B cell (primary cell): ENCODE measurements around the gene EFCAB10. TPM values are rescaled to one million over a fixed set of nuclear protein-coding genes. Genes with fewer than 3 reads are reported as not detected.

ENCODE experiments used
- ATAC-seq: fragments of 200-7000 bp; cut with Tn5 transposase; one replicate; pipeline ENCODE4 v1.10.0; 2021; ENCODE audit warnings: low read depth, mild to moderate bottlenecking, moderate number of reproducible peaks, moderate library complexity
- CTCF ChIA-PET: fragments of 350-600 bp; sonication (Branson Sonifier 250); formaldehyde crosslinking; loops from one replicate; lab custom pipeline; 2021; ENCODE audit warnings: antibody characterized with exemption, inconsistent platforms; lab: Charles Lee
- POLR2A ChIA-PET: fragments of 350-600 bp; sonication (Branson Sonifier 250); formaldehyde crosslinking; loops from one replicate; lab custom pipeline; 2021; ENCODE audit warnings: antibody characterized with exemption; lab: Charles Lee
- DNase-seq: peaks from one replicate; pipeline ENCODE4 v3.0.0; 2013
- H2AFZ ChIP-seq: 2 replicates; pipeline ENCODE4 v1.6.1; 2012; ENCODE audit warnings: mild to moderate bottlenecking, low read depth, low read length; ENCODE audit not compliant: insufficient read depth, poor library complexity, severe bottlenecking
- H3K27ac ChIP-seq, 2 donors: 1 replicate in 1 of 2; 2 replicates in 1 of 2; pipeline ENCODE4 v1.5.1; 2012 to 2013; ENCODE audit warnings: low read length in 2 of 2, mild to moderate bottlenecking in 2 of 2, moderate library complexity in 1 of 2
- H3K27me3 ChIP-seq, 4 experiments: fragments of 200-600 bp in 1 of 4; sonication (generic) in 1 of 4; replicated peaks in 1 of 4; 1 replicate in 2 of 4; 2 replicates in 2 of 4; pipeline versions ENCODE4 v1.6.1 to v1.7.0; 2013 to 2016; ENCODE audit warnings: low read length in 3 of 4, mild to moderate bottlenecking in 2 of 4, mixed read lengths in 1 of 4, moderate library complexity in 1 of 4; ENCODE audit not compliant: insufficient read depth in 4 of 4, control insufficient read depth in 3 of 4; ENCODE audit errors: control extremely low read depth in 1 of 4
- H3K36me3 ChIP-seq, 2 experiments: replicated peaks in 1 of 2; 1 replicate in 1 of 2; 2 replicates in 1 of 2; pipeline versions ENCODE4 v1.6.1 to v1.7.1; 2013; ENCODE audit warnings: low read length in 1 of 2; ENCODE audit not compliant: insufficient read depth in 2 of 2, control insufficient read depth in 1 of 2; ENCODE audit errors: control extremely low read depth in 1 of 2, extremely low read depth in 1 of 2
- H3K4me1 ChIP-seq, 2 donors: fragments of 200-600 bp in 1 of 2; sonication (generic) in 1 of 2; 1 replicate in 1 of 2; 2 replicates in 1 of 2; pipeline versions ENCODE4 v1.5.1 to v1.6.1; 2013 to 2017; ENCODE audit warnings: low read length in 2 of 2; ENCODE audit not compliant: control insufficient read depth in 2 of 2, insufficient read depth in 2 of 2
- H3K4me2 ChIP-seq: replicated peaks from 2 replicates; pipeline ENCODE3; 2012; ENCODE audit warnings: mild to moderate bottlenecking, low read depth, low read length; ENCODE audit not compliant: poor library complexity, severe bottlenecking
- H3K4me3 ChIP-seq, 5 experiments: fragments of 200-600 bp in 1 of 5; sonication (generic) in 1 of 5; 1 replicate in 3 of 5; 2 replicates in 2 of 5; pipeline versions ENCODE4 v1.5.1 to v1.7.0; 2011 to 2016; ENCODE audit warnings: low read length in 4 of 5, mild to moderate bottlenecking in 4 of 5, low read depth in 2 of 5, control low read depth in 1 of 5, moderate library complexity in 1 of 5; ENCODE audit not compliant: insufficient read depth in 1 of 5; ENCODE audit errors: control extremely low read depth in 1 of 5, extremely low read depth in 1 of 5
- H3K79me2 ChIP-seq: fragments of 200-600 bp; sonication (generic); one replicate; pipeline ENCODE4 v1.6.0; 2016; ENCODE audit warnings: low read length; ENCODE audit not compliant: control insufficient read depth, insufficient read depth
- H3K9ac ChIP-seq: fragments of 200-600 bp; sonication (generic); 2 replicates; pipeline ENCODE4 v1.6.1; 2017; ENCODE audit warnings: mild to moderate bottlenecking, low read length, moderate library complexity
- H3K9me3 ChIP-seq, 3 donors: one replicate each; pipeline versions ENCODE4 v1.6.1 to v1.7.1; 2013; ENCODE audit warnings: low read length in 2 of 3; ENCODE audit not compliant: control insufficient read depth in 2 of 3, insufficient read depth in 1 of 3; ENCODE audit errors: control extremely low read depth in 1 of 3
- H4K20me1 ChIP-seq: 2 replicates; pipeline ENCODE4 v1.6.0; 2012; ENCODE audit warnings: mild to moderate bottlenecking, low read length; ENCODE audit not compliant: insufficient read depth, control insufficient read depth, poor library complexity, severe bottlenecking
- H3K27ac Mint-ChIP-seq: one replicate; pipeline ENCODE4 v1.8.0; 2021; ENCODE audit warnings: mixed read lengths
- H3K27me3 Mint-ChIP-seq: one replicate; pipeline ENCODE4 v1.8.0; 2021; ENCODE audit warnings: mixed read lengths
- H3K4me1 Mint-ChIP-seq: one replicate; pipeline ENCODE4 v1.8.0; 2021; ENCODE audit warnings: mixed read lengths
- H3K4me3 Mint-ChIP-seq: one replicate; pipeline ENCODE4 v1.8.0; 2021; ENCODE audit warnings: mixed read lengths
- H3K9me3 Mint-ChIP-seq: one replicate; pipeline ENCODE4 v1.8.0; 2022; ENCODE audit warnings: mixed read lengths; ENCODE audit not compliant: insufficient read depth
- EZH2 ChIP-seq: IDR thresholded peaks from 2 replicates; pipeline ENCODE4 v1.6.1; 2012; ENCODE audit warnings: borderline replicate concordance, low read depth, mild to moderate bottlenecking, moderate library complexity, low read length; ENCODE audit not compliant: insufficient read depth, poor library complexity, severe bottlenecking
- WGBS: methylation state at CpG from one replicate; pipeline ENCODE4 v1.1.5; 2013; ENCODE audit warnings: missing lambda C conversion rate; ENCODE audit not compliant: insufficient coverage; 5-methylcytosine and 5-hydroxymethylcytosine counted together
- intact Hi-C: fragments of 100-400 bp; cut with micrococcal nuclease; formaldehyde crosslinking; loops from one replicate; pipeline ENCODE4 v1.10.0; 2022
- polyA plus RNA-seq: library from polyadenylated mRNA; depleted of rRNA; stranded (reverse); fragments of >200 nt; gene quantifications from 2 replicates; pipeline ENCODE4 v1.2.3, GENCODE V29; 2012
- total RNA-seq, 2 donors: library from RNA; stranded (reverse); fragments of 120-200 nt in 1 of 2; gene quantifications; 1 replicate in 1 of 2; 2 replicates in 1 of 2; pipeline versions ENCODE4 v1.2.3 to v1.2.4, GENCODE V29; 2013 to 2022
- TF ChIP-seq, protein P1 (sequence below): fragments of 200-600 bp; IDR thresholded peaks from one replicate; pipeline ENCODE4 v1.8.0; 2022; ENCODE audit warnings: antibody characterized with exemption, mild to moderate bottlenecking

The EFCAB10 gene
- total and polyA plus RNA-seq, 2 donors (not counting 1 experiment from before 2014, with no cell fraction given), result not detected

DNA sequence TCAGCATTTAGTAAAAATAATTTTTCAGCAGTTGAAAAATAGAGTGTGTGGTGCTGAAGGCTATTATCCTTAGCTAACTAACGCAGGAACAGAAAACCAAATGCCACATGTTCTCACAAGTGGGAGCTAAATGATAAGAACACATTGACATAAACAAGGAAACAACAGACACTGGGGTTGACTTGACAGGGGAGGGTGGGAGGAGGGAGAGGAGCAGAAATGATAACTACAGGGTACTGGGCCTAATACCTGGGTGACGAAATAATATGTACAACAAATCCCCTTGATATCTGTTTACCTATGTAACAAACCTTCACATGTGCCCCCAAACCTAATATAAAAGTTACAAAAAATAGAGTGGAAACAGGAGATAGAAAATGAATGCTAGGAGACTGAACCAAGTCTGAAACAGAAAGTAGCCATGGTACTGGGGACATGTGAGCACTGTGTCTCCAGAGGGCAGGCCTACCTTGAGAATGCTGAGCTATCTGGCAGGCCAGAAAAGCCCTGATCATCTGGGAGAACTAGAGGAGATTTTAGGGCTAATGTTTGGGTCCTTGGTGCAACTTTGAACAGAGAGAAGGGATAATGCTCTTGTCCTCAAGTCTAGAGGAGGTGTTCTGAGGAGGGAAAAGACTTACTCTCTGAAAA is 4.7 kb upstream of the EFCAB10 start:
- ChIA-PET CTCF (interaction anchor here (0.9 kb wide), 1 partner anchor 12 kb away, joined by 3 read pairs; no protein-coding TSS in a partner anchor), POLR2A (no interaction called here)
- no peaks in the 10 kb centered on the region for H3K79me2 ChIP-seq
- H3K27me3 Mint-ChIP-seq, result peaks cover 13% of the 10 kb centered on the region
- H3K4me1 Mint-ChIP-seq, result peaks cover 31% of the 10 kb centered on the region
- H3K36me3 ChIP-seq, result no peaks in the 10 kb centered on the region
- no peak overlapping the region for H3K4me3 ChIP-seq
- no peak for TF ChIP-seq EZH2
- H2AFZ ChIP-seq, result no peak overlapping the region
- H4K20me1 ChIP-seq, result no peaks in the 10 kb centered on the region
- no CpG with 5 or more reads among the region's 2 CpGs for WGBS
- ATAC-seq (no peak), DNase-seq (no peak)
- H3K9me3 ChIP-seq, result peaks cover 0 to 16% (median 3%) of the 10 kb centered on the region in 3 donors
- H3K9ac ChIP-seq, result no peak overlapping the region
- H3K27ac Mint-ChIP-seq, result peak overlapping the region; percentile 18
- no peak overlapping the region for H3K27ac ChIP-seq
- intact Hi-C loops, result loop anchor here (2.0 to 5.0 kb wide), 4 partner anchors 91 to 1354 kb away; no protein-coding TSS in a partner anchor
- H3K4me1 ChIP-seq, result peaks cover 15 to 24% of the 10 kb centered on the region in 2 donors
- no peaks in the 10 kb centered on the region for H3K9me3 Mint-ChIP-seq
- peaks cover 0 to 6% (median 0%) of the 10 kb centered on the region in 4 experiments for H3K27me3 ChIP-seq
- no peak overlapping the region for H3K4me2 ChIP-seq
- no peak overlapping the region for H3K4me3 Mint-ChIP-seq

DNA sequence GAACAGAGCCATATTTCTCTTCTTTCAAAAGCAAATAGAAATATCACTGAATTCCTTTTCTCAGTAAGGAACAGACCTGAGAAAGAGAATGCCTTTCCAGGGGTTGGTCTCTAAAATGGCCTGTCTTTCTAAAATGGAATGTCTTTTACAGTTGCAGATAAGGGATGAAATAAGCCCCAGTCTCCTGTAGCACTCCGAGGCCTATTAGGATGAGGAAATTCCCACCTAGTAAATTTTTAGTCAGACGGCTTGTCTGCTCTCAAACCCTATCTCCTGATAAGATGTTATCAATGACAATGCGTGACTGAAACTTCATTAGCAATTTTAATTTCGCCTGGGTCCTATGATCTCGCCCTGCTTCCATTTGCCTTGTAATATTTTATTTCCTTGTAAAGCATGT is 2.9 kb upstream of the EFCAB10 start:
- Mint-ChIP-seq H3K4me1 (peaks cover 27% of the 10 kb centered on the region), H3K9me3 (no peaks in the 10 kb centered on the region), H3K27ac (no peak overlapping the region), H3K4me3 (no peak overlapping the region), H3K27me3 (peaks cover 13% of the 10 kb centered on the region)
- 93% methylated on average over 3 of the region's 5 CpGs for WGBS
- Histone ChIP-seq H3K79me2 (no peaks in the 10 kb centered on the region), H3K36me3 (no peaks in the 10 kb centered on the region), H2AFZ (no peak overlapping the region), H3K4me3 (no peak overlapping the region), H4K20me1 (no peaks in the 10 kb centered on the region), H3K9me3 (peaks cover 0 to 19% (median 3%) of the 10 kb centered on the region in 3 donors), H3K27me3 (peaks cover 0 to 9% (median 0%) of the 10 kb centered on the region in 4 experiments), H3K4me1 (peaks cover 15 to 19% of the 10 kb centered on the region in 2 donors), H3K4me2 (no peak overlapping the region), H3K9ac (no peak overlapping the region), H3K27ac (no peak overlapping the region)
- ATAC-seq (no peak), DNase-seq (no peak)
- no peak for TF ChIP-seq EZH2
- TF ChIP-seq, protein P1, sequence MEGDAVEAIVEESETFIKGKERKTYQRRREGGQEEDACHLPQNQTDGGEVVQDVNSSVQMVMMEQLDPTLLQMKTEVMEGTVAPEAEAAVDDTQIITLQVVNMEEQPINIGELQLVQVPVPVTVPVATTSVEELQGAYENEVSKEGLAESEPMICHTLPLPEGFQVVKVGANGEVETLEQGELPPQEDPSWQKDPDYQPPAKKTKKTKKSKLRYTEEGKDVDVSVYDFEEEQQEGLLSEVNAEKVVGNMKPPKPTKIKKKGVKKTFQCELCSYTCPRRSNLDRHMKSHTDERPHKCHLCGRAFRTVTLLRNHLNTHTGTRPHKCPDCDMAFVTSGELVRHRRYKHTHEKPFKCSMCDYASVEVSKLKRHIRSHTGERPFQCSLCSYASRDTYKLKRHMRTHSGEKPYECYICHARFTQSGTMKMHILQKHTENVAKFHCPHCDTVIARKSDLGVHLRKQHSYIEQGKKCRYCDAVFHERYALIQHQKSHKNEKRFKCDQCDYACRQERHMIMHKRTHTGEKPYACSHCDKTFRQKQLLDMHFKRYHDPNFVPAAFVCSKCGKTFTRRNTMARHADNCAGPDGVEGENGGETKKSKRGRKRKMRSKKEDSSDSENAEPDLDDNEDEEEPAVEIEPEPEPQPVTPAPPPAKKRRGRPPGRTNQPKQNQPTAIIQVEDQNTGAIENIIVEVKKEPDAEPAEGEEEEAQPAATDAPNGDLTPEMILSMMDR, result no peak
- CTCF ChIA-PET, result no interaction called here
- POLR2A ChIA-PET, result no interaction called here
- intact Hi-C loops, result no loop called here
